A549 treated with GW870086 at 1 μM for 4 hours (cell line): Measurements from ENCODE around the gene STK16. TPM values are rescaled to one million over a fixed set of nuclear protein-coding genes. Genes with fewer than 3 reads are reported as not detected.

Source experiments
- total RNA-seq: library from RNA; stranded (reverse); fragments of 200-300 nt; extraction: Qiagen RNA extraction; gene quantifications from 5 replicates; pipeline ENCODE4 v1.2.3, GENCODE V29; 2022; ENCODE audit warnings: low read depth

Gene STK16, protein sequence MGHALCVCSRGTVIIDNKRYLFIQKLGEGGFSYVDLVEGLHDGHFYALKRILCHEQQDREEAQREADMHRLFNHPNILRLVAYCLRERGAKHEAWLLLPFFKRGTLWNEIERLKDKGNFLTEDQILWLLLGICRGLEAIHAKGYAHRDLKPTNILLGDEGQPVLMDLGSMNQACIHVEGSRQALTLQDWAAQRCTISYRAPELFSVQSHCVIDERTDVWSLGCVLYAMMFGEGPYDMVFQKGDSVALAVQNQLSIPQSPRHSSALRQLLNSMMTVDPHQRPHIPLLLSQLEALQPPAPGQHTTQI
- 26.4 to 32.1 TPM (median 29.5 TPM) in 5 replicates for total RNA-seq

DNA sequence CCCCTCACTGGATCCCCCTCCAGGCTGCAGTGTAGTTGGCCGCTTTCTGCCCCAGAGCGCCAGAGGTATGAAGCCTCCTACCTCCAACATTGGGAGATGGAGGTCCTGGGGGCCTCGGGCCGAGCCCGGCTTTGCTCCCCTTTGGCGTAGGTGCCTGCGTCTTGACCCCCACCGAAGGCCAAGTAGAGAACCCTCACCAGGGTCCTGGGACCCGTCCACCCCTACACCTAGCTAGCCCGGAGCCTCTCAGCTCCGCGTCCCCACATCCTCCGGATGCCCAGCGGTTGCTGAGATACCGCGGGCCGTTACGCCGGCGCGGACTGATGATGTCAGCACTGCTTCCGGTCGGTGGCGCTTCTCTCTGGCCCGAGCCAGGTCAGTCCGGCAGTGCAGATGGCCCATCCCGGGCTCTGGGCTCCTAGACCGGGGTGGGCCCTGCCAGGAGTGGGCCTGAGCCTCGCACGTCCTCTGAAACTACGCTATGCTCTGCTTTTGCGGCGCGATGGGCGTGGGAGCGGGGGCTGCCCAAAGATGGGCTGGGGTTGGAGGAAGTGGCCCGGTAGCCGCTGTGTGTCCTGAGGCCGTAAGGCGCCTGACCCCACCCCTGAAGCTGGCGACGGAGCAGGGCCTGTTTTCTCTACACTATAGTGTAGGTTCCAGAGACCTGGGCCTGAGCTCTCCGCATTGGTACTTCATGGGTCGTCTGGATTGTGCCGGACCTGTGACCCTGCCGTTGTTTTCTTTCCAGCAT lies at the start of gene STK16, which contains the start of gene GLB1L:
TSS of gene STK16 (plus strand) at position 332 of the 751 bp plus-strand sequence. CDS start 521 bp downstream, outside the sequence.
TSS of gene GLB1L (minus strand) at position 297 of the 751 bp plus-strand sequence. CDS start 1,871 bp downstream, outside the sequence.

DNA sequence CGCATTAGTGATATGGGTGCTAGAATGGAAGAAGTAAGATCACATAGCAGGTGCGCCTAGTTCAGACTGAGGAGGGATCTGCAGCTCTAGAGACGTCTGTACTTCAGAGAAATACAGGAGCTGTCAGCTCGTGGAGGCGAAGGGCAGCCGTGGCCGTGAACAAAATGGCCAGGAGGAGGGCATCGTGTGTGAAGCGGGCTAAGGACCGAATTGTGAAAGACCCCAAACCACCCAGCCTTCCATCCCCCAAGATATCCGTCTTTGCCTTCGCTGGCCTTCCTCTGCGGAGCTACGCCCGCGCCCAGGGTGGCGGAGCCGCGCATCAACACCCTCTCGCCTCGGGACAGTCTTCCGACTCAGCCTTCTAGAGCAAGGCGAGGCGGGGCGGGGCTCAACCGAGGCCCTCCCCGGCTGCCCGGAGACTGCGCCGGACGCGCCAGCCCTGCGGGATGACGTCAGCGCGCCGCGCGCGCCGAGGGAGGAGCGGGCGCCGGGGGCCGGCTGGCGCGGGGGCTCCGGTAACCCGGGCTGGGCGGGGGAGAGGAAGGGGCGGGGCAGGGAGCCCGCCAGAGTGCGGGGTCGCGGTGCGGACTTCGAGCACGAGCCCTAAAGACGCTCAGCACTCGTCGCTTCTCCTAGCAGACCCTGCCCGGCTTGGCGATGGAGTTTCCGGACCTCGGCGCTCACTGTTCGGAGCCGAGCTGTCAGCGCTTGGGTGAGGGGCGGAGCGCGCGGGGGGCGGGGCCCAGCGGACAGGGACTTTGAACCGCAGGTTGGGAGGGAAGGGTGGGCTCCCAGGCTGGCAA lies 38.7 kb upstream of the STK16 start, which contains the start of gene ZFAND2B:
TSS of gene ZFAND2B (plus strand) at position 455 of the 806 bp plus-strand sequence. CDS start at position 661, 206 bp downstream.

DNA sequence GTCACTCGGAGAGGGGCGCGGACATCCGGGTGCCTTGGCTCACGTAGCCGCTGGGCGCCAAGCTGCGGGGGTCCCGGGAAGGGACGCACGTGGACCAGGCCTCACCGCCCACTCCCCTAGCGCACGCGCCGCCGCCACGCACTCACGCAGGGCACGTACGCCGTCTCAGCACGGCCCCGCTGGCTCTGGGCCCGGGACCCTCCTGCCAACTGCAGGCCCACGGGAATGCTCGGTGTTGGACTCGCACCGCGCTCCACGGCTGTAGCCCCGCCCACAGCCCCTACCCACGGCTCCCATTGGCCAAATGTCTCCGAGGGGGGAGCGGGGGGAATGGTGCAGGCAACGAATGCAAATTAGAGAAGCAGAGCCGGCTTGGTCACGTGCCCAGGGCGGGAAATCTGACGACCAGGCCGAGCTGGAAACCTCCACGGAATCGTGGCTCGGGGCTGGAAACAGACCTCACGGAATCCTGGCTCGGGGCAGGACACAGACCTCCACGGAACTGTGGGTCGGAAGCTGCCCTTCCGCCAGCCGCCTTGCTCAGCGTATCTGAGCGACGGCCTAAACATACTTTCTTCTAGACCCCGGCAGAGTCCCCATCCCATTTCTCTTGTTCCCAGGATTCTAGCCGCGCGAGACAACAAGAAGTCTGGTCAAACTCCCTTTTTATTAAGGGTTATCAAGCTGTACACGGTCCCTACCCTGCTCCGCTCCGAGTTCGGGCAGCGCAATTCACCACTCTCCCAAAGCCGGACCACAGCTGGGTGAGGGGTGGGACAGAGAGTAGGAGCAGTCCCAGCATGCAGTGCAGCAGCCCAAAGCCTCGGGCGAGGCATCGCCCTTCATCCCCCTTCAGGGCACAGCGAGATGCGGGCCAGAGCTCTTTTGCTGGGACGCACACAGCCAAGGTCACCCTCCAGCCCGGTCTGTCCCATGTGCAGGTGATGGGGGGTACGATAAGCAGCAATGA lies 26.3 kb upstream of the STK16 start, which contains the start of gene ABCB6:
TSS of gene ABCB6 (minus strand) at position 227 of the 970 bp plus-strand sequence. CDS start 285 bp downstream, outside the sequence.

DNA sequence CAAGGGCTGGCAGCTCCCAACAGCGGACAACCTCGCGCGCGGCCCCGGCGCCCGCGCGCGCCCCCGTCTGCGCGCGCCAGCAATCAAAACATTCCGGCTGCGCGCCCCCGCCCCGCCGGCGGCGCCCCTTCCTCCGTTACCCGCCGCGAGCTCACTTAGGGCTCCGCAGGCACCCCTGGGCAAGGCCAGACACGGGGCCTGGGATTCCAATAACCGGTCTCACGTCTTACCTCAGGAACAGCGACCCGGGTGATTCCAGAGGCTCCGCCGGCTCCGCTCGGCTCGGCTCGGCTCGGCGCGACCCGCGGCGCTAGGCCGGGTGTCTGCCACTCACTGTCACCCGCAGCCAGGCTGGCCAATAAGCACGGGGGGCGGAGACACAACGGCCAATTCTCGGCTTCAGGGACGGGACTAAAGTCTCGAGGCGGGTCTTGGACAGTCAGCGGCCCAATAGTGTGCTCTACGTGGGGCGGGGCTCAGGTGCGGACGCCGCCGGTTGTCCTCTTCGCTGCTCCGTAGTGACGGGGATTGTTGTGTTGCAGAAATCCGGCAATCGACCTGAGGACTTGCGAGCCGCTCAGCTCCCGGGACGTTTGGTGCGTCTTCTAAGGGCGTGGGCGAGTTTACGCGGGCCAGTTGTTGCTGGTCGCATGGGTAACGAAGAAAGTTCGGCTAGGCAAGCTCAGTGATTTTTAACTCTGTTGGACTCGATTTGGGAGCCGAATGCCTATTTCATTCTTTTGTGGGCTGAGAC lies 15.8 kb upstream of the STK16 start, which contains the start of the genes ANKZF1 and ATG9A:
TSS of gene ANKZF1 (plus strand) at position 502 of the 754 bp plus-strand sequence. CDS start 452 bp downstream, outside the sequence.
TSS of gene ATG9A (minus strand) at position 332 of the 754 bp plus-strand sequence. CDS start 1,612 bp downstream, outside the sequence.

DNA sequence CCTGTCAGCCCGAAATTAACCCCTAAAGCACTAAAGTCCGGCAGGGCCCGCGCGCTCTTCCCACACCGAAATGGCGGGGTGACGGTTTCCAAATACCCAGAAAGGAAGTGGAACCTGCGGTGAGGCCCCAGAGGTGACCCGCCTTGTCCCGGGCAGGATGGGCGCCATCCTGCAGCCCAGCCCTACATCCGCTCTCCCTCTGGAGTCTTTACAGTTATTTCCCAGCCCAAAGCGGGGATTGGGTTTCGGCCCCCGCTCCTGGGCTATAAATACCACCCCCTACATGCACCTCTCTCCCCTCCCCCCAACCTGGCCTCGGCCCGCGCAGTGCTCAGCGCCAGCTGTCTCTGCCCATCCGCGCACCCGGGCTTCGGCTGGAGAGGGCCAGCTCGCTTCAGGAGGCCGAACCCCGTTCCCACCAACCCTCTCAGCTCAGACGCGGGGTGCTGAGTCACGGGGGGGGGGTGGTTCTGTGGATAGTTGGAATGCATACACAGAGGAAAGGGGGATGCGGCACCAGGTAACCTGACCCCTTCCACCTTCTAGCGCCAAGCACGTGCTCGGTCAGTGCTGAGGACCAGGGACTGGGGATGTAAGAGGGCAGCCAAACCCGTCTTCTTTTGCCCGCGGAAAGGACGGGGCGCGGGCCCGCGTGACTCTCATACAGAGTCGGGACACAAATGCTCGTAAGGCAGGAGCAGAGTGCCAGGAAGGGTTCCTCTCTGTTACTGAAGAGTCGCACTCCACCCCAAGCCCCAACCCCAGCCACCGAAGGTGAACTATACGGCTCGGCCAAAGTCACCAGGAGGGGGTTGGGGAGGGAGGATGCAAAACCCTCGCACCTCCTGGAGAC lies 7.8 kb downstream of the STK16 start, which contains the start of gene TUBA4B:
TSS of gene TUBA4B (plus strand) at position 344 of the 853 bp plus-strand sequence. CDS start at position 509, 165 bp downstream.

DNA sequence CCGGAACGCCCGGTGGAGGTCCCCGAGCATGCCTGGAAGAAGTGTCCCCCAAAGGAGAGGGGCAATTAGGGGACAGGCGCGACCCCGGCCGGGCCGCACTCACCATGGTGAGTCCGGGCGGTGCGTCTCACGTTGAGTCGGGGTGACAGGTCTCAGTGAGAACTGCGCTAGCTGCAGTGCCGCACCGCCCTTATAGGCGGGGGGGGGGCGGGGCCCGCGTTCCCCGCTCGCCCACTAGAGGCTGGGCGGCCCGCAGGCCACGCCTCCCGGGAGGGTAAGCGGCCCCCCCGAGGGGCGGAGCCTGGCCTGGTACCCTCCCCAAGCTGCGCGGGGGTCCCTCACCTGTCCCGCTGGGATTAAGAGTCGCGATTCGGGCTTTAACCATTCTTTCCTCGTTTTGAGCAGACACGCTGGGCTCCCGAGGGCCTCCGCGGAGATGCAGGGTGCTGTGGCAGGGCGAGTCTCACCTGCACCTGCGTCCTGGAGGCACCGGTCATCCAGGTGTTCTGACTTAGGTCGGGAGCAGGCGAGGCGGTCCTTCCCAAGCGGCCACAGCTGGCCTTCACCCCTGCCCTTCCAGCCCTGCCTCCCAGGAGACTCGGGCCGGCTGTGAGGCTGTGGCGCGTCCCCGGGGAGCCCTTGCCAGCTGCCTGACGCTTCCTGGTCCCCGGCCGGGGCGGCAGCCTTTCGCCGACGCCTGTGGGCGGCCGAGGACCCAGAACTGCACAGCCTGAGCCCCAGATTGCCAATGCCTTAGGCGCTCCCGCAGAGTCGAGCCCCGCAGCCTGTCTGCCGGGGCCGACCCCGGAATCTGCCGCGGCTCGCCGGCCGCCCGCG lies 8.7 kb downstream of the STK16 start, which contains the start of gene TUBA4A:
TSS of gene TUBA4A (minus strand) at position 166 of the 837 bp plus-strand sequence. CDS start at position 106, 60 bp downstream.

DNA sequence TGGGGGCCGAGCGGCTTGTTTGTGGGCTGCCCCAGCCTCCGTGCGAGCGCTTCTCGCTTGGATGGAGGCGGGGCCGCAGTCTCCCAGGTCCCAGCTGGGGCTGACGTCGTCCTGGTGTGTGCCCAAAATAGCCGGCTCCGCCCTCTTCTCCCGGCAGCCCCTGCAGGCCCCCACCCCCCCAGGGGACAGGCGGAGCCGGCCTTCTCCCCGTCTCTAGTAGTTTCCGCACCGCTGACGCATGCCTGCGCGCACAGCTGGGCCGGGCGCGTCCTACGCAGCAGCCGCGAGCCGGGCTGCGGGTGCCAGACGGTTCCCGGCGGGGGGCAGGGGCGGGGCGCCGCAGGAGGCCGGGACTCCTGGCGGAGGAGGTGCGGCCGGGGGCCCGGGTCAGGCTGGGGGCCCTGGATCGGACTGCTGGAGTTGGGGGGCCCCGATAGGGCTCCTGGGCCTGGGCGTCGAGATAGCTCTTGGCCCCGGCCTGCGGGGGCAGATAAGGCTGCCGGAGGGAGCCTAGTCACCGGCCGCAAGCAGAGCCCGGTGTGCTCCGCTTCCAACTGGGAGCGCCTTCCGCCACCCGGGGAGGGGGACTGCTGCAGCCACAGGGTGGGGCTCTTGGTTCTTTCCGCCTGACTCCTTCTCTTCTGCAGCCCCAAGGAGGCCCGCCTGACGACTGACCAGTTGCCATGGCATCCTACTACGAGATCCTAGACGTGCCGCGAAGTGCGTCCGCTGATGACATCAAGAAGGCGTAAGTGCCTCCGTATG lies 34.1 kb downstream of the STK16 start, which contains the start of gene DNAJB2:
TSS of gene DNAJB2 (plus strand) at position 216 of the 765 bp plus-strand sequence. CDS start at position 684, 468 bp downstream.

Other genes with a start within 250 kb of the STK16 start
- 0.14 to 0.21 TPM (median 0.18 TPM) in 4 of 5 replicates, not detected in the other for gene CFAP65, start 204.0 kb upstream of the STK16 start, total RNA-seq
- 0.13 to 0.45 TPM (median 0.31 TPM) in 5 replicates for gene IHH, start 184.6 kb upstream of the STK16 start, total RNA-seq
- gene NHEJ1, start 84.7 kb upstream of the STK16 start, total RNA-seq = 14.9 to 20.3 TPM (median 16.4 TPM) in 5 replicates
- gene SLC23A3, start 75.5 kb upstream of the STK16 start, total RNA-seq = 0.39 to 1.6 TPM (median 0.51 TPM) in 5 replicates
- gene CNPPD1, start 68.6 kb upstream of the STK16 start, total RNA-seq = 37.6 to 45.1 TPM (median 44.4 TPM) in 5 replicates
- 55.8 to 83.6 TPM (median 80.0 TPM) in 5 replicates for gene RETREG2, start 67.2 kb upstream of the STK16 start, total RNA-seq
- 16.4 to 22.1 TPM (median 21.8 TPM) in 5 replicates for gene ZFAND2B, start 38.7 kb upstream of the STK16 start, total RNA-seq
- 19.6 to 34.4 TPM (median 31.2 TPM) in 5 replicates for gene ABCB6, start 26.5 kb upstream of the STK16 start, total RNA-seq
- gene ATG9A, start 15.8 kb upstream of the STK16 start, total RNA-seq = 38.5 to 47.2 TPM (median 43.3 TPM) in 5 replicates
- 12.4 to 16.6 TPM (median 16.2 TPM) in 5 replicates for gene ANKZF1, start 15.7 kb upstream of the STK16 start, total RNA-seq
- gene GLB1L, start within 50 bp of the STK16 start, total RNA-seq = 5.0 to 6.7 TPM (median 6.3 TPM) in 5 replicates
- 0.13 to 0.34 TPM (median 0.19 TPM) in 3 of 5 replicates, not detected in the others for gene TUBA4B, start 7.8 kb downstream of the STK16 start, total RNA-seq
- gene TUBA4A, start 8.4 kb downstream of the STK16 start, total RNA-seq = 273 to 385 TPM (median 299 TPM) in 5 replicates
- 30.0 to 40.2 TPM (median 38.3 TPM) in 5 replicates for gene DNAJB2, start 33.9 kb downstream of the STK16 start, total RNA-seq
- 0.95 to 1.9 TPM (median 1.5 TPM) in 5 replicates for gene PTPRN, start 63.9 kb downstream of the STK16 start, total RNA-seq
- not detected in 5 replicates for gene RESP18, start 87.3 kb downstream of the STK16 start, total RNA-seq
- 54.9 to 67.6 TPM (median 60.7 TPM) in 5 replicates for gene DNPEP, start 142.4 kb downstream of the STK16 start, total RNA-seq
- gene DES, start 172.9 kb downstream of the STK16 start, total RNA-seq = 0.27 to 0.84 TPM (median 0.43 TPM) in 5 replicates
- 5.4 to 12.9 TPM (median 8.1 TPM) in 5 replicates for gene SPEG, start 189.4 kb downstream of the STK16 start, total RNA-seq